B cell (primary cell): ENCODE data around the gene SGCA. TPM values are rescaled to one million over a fixed set of nuclear protein-coding genes. Genes with fewer than 3 reads are reported as not detected.

Experiments
- ATAC-seq: fragments of 200-7000 bp; cut with Tn5 transposase; one replicate; pipeline ENCODE4 v1.10.0; 2021; ENCODE audit warnings: low read depth, mild to moderate bottlenecking, moderate number of reproducible peaks, moderate library complexity
- CTCF ChIA-PET: fragments of 350-600 bp; sonication (Branson Sonifier 250); formaldehyde crosslinking; loops from one replicate; lab custom pipeline; 2021; ENCODE audit warnings: antibody characterized with exemption, inconsistent platforms; lab: Charles Lee
- POLR2A ChIA-PET: fragments of 350-600 bp; sonication (Branson Sonifier 250); formaldehyde crosslinking; loops from one replicate; lab custom pipeline; 2021; ENCODE audit warnings: antibody characterized with exemption; lab: Charles Lee
- DNase-seq: peaks from one replicate; pipeline ENCODE4 v3.0.0; 2013
- H2AFZ ChIP-seq: 2 replicates; pipeline ENCODE4 v1.6.1; 2012; ENCODE audit warnings: mild to moderate bottlenecking, low read depth, low read length; ENCODE audit not compliant: insufficient read depth, poor library complexity, severe bottlenecking
- H3K27ac ChIP-seq, 2 donors: 1 replicate in 1 of 2; 2 replicates in 1 of 2; pipeline ENCODE4 v1.5.1; 2012 to 2013; ENCODE audit warnings: low read length in 2 of 2, mild to moderate bottlenecking in 2 of 2, moderate library complexity in 1 of 2
- H3K27me3 ChIP-seq, 4 experiments: fragments of 200-600 bp in 1 of 4; sonication (generic) in 1 of 4; replicated peaks in 1 of 4; 1 replicate in 2 of 4; 2 replicates in 2 of 4; pipeline versions ENCODE4 v1.6.1 to v1.7.0; 2013 to 2016; ENCODE audit warnings: low read length in 3 of 4, mild to moderate bottlenecking in 2 of 4, mixed read lengths in 1 of 4, moderate library complexity in 1 of 4; ENCODE audit not compliant: insufficient read depth in 4 of 4, control insufficient read depth in 3 of 4; ENCODE audit errors: control extremely low read depth in 1 of 4
- H3K36me3 ChIP-seq, 2 experiments: replicated peaks in 1 of 2; 1 replicate in 1 of 2; 2 replicates in 1 of 2; pipeline versions ENCODE4 v1.6.1 to v1.7.1; 2013; ENCODE audit warnings: low read length in 1 of 2; ENCODE audit not compliant: insufficient read depth in 2 of 2, control insufficient read depth in 1 of 2; ENCODE audit errors: control extremely low read depth in 1 of 2, extremely low read depth in 1 of 2
- H3K4me1 ChIP-seq, 2 donors: fragments of 200-600 bp in 1 of 2; sonication (generic) in 1 of 2; 1 replicate in 1 of 2; 2 replicates in 1 of 2; pipeline versions ENCODE4 v1.5.1 to v1.6.1; 2013 to 2017; ENCODE audit warnings: low read length in 2 of 2; ENCODE audit not compliant: control insufficient read depth in 2 of 2, insufficient read depth in 2 of 2
- H3K4me2 ChIP-seq: replicated peaks from 2 replicates; pipeline ENCODE3; 2012; ENCODE audit warnings: mild to moderate bottlenecking, low read depth, low read length; ENCODE audit not compliant: poor library complexity, severe bottlenecking
- H3K4me3 ChIP-seq, 5 experiments: fragments of 200-600 bp in 1 of 5; sonication (generic) in 1 of 5; 1 replicate in 3 of 5; 2 replicates in 2 of 5; pipeline versions ENCODE4 v1.5.1 to v1.7.0; 2011 to 2016; ENCODE audit warnings: low read length in 4 of 5, mild to moderate bottlenecking in 4 of 5, low read depth in 2 of 5, control low read depth in 1 of 5, moderate library complexity in 1 of 5; ENCODE audit not compliant: insufficient read depth in 1 of 5; ENCODE audit errors: control extremely low read depth in 1 of 5, extremely low read depth in 1 of 5
- H3K79me2 ChIP-seq: fragments of 200-600 bp; sonication (generic); one replicate; pipeline ENCODE4 v1.6.0; 2016; ENCODE audit warnings: low read length; ENCODE audit not compliant: control insufficient read depth, insufficient read depth
- H3K9ac ChIP-seq: fragments of 200-600 bp; sonication (generic); 2 replicates; pipeline ENCODE4 v1.6.1; 2017; ENCODE audit warnings: mild to moderate bottlenecking, low read length, moderate library complexity
- H3K9me3 ChIP-seq, 3 donors: one replicate each; pipeline versions ENCODE4 v1.6.1 to v1.7.1; 2013; ENCODE audit warnings: low read length in 2 of 3; ENCODE audit not compliant: control insufficient read depth in 2 of 3, insufficient read depth in 1 of 3; ENCODE audit errors: control extremely low read depth in 1 of 3
- H4K20me1 ChIP-seq: 2 replicates; pipeline ENCODE4 v1.6.0; 2012; ENCODE audit warnings: mild to moderate bottlenecking, low read length; ENCODE audit not compliant: insufficient read depth, control insufficient read depth, poor library complexity, severe bottlenecking
- H3K27ac Mint-ChIP-seq: one replicate; pipeline ENCODE4 v1.8.0; 2021; ENCODE audit warnings: mixed read lengths
- H3K27me3 Mint-ChIP-seq: one replicate; pipeline ENCODE4 v1.8.0; 2021; ENCODE audit warnings: mixed read lengths
- H3K4me1 Mint-ChIP-seq: one replicate; pipeline ENCODE4 v1.8.0; 2021; ENCODE audit warnings: mixed read lengths
- H3K4me3 Mint-ChIP-seq: one replicate; pipeline ENCODE4 v1.8.0; 2021; ENCODE audit warnings: mixed read lengths
- H3K9me3 Mint-ChIP-seq: one replicate; pipeline ENCODE4 v1.8.0; 2022; ENCODE audit warnings: mixed read lengths; ENCODE audit not compliant: insufficient read depth
- CTCF ChIP-seq: fragments of 200-600 bp; IDR thresholded peaks from one replicate; pipeline ENCODE4 v1.8.0; 2022; ENCODE audit warnings: antibody characterized with exemption, mild to moderate bottlenecking
- EZH2 ChIP-seq: IDR thresholded peaks from 2 replicates; pipeline ENCODE4 v1.6.1; 2012; ENCODE audit warnings: borderline replicate concordance, low read depth, mild to moderate bottlenecking, moderate library complexity, low read length; ENCODE audit not compliant: insufficient read depth, poor library complexity, severe bottlenecking
- WGBS: methylation state at CpG from one replicate; pipeline ENCODE4 v1.1.5; 2013; ENCODE audit warnings: missing lambda C conversion rate; ENCODE audit not compliant: insufficient coverage; 5-methylcytosine and 5-hydroxymethylcytosine counted together
- intact Hi-C: fragments of 100-400 bp; cut with micrococcal nuclease; formaldehyde crosslinking; loops from one replicate; pipeline ENCODE4 v1.10.0; 2022
- polyA plus RNA-seq: library from polyadenylated mRNA; depleted of rRNA; stranded (reverse); fragments of >200 nt; gene quantifications from 2 replicates; pipeline ENCODE4 v1.2.3, GENCODE V29; 2012
- total RNA-seq, 2 donors: library from RNA; stranded (reverse); fragments of 120-200 nt in 1 of 2; gene quantifications; 1 replicate in 1 of 2; 2 replicates in 1 of 2; pipeline versions ENCODE4 v1.2.3 to v1.2.4, GENCODE V29; 2013 to 2022

The SGCA gene
- total and polyA plus RNA-seq, 2 donors (not counting 1 experiment from before 2014, with no cell fraction given), result 4.4 to 4.5 TPM

- DNase-seq (no peak), ATAC-seq (no peak)
- CTCF ChIA-PET, result interaction anchor here (1.4 to 5.9 kb wide), 2 partner anchors 25 kb away, joined by 4 to 49 read pairs; no protein-coding TSS in a partner anchor
- no peaks in the 10 kb centered on the region for H3K27me3 Mint-ChIP-seq
- H3K4me3 ChIP-seq, result no peak overlapping the region
- no peaks in the 10 kb centered on the region for H4K20me1 ChIP-seq
- no peak for TF ChIP-seq EZH2
- no peak for TF ChIP-seq CTCF
- no peaks in the 10 kb centered on the region for H3K9me3 Mint-ChIP-seq
- intact Hi-C loops, result no loop called here
- H3K4me1 ChIP-seq, result peaks cover 14 to 21% of the 10 kb centered on the region in 2 donors
- H3K27ac ChIP-seq, result no peak overlapping the region
- POLR2A ChIA-PET, result no interaction called here
- no peaks in the 10 kb centered on the region for H3K9me3 ChIP-seq
- 91% methylated on average over 6 of the region's 6 CpGs for WGBS
- no peaks in the 10 kb centered on the region for H3K27me3 ChIP-seq
- H3K79me2 ChIP-seq, result peaks cover 4% of the 10 kb centered on the region
- H3K4me3 Mint-ChIP-seq, result no peak overlapping the region
- H3K36me3 ChIP-seq, result no peaks in the 10 kb centered on the region
- H3K4me2 ChIP-seq, result no peak overlapping the region
- peaks cover 10% of the 10 kb centered on the region for H3K4me1 Mint-ChIP-seq
- H3K9ac ChIP-seq, result no peak overlapping the region
- no peak overlapping the region for H3K27ac Mint-ChIP-seq
- no peak overlapping the region for H2AFZ ChIP-seq
These were observed 7.1 kb downstream of the SGCA start for GRCh38 chr17:50172936-50173334.

- Histone ChIP-seq H3K79me2 (no peaks in the 10 kb centered on the region), H3K4me2 (no peak overlapping the region), H4K20me1 (no peaks in the 10 kb centered on the region), H3K27ac (no peak overlapping the region), H2AFZ (no peak overlapping the region), H3K4me3 (no peak overlapping the region), H3K9me3 (no peaks in the 10 kb centered on the region), H3K4me1 (peaks cover 14 to 21% of the 10 kb centered on the region in 2 donors), H3K9ac (no peak overlapping the region), H3K27me3 (no peaks in the 10 kb centered on the region), H3K36me3 (no peaks in the 10 kb centered on the region)
- WGBS, result 91% methylated on average over 8 of the region's 10 CpGs
- no peak for ATAC-seq
- Mint-ChIP-seq H3K9me3 (no peaks in the 10 kb centered on the region), H3K4me1 (peaks cover 15% of the 10 kb centered on the region), H3K4me3 (no peak overlapping the region), H3K27ac (no peak overlapping the region), H3K27me3 (no peaks in the 10 kb centered on the region)
- intact Hi-C loops, result no loop called here
- no peak for TF ChIP-seq CTCF
- no peak for TF ChIP-seq EZH2
- CTCF ChIA-PET, result interaction anchor here (0.5 to 1.4 kb wide), 5 partner anchors 9 to 121 kb away, joined by 3 to 4 read pairs (median 3); no protein-coding TSS in a partner anchor
- POLR2A ChIA-PET, result no interaction called here
- no peak for DNase-seq
These were observed 7.6 kb downstream of the SGCA start for GRCh38 chr17:50173335-50173941.
